ENCODE data around the gene GPR3. TPM values are rescaled to one million over a fixed set of nuclear protein-coding genes. Genes with fewer than 3 reads are reported as not detected.

Gene GPR3
- total RNA-seq, 4 donors from 2014 or later: 0.13 to 4.5 TPM; not detected in 2

DNA sequence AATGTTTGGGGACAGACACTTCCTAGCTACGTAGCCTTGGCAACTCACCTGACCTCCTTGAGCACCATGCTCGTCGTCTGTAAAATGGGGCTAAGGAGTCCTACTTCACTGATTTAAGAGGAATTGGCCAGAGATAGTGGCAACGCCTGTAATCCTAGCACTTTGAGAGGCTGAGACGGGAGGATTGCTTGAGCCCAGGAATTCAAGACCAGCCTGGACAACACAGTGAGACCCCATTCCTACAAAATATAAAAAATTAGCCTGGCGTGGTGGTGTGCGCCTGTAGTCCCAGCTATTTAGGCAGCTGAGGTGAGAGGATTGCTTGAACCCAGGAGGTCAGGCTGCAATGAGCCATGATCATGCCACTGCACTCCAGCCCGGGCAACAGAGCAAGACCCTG is 46.1 kb upstream of the GPR3 start:
- 92% methylated on average over 8 of the region's 8 CpGs for WGBS
- intact Hi-C loops (cut with DNase I): no loop called here
- TF ChIP-seq CTCF (IDR thresholded peaks at IDR 0.05): no peak
- TF ChIP-seq POLR2A (IDR thresholded peaks at IDR 0.05; ENCODE audit: low read depth): no peak
- no peak for TF ChIP-seq EP300 (IDR thresholded peaks at IDR 0.05)
- TF ChIP-seq POLR2AphosphoS5 (IDR thresholded peaks at IDR 0.05): no peak
- DNase-seq (ENCODE audit: extremely low spot score): no peak
- Histone ChIP-seq H3K27me3 (peaks cover 0 to 40% (median 7%) of the 10 kb centered on the region in 4 donors), H3K4me3 (no peak overlapping the region), H3K36me3 (no peaks in the 10 kb centered on the region), H3K27ac (replicated peaks in 1 of 4) (no peak overlapping the region), H3K9me3 (no peaks in the 10 kb centered on the region), H3K4me1 (peaks cover 23 to 41% (median 29%) of the 10 kb centered on the region in 4 donors)

DNA sequence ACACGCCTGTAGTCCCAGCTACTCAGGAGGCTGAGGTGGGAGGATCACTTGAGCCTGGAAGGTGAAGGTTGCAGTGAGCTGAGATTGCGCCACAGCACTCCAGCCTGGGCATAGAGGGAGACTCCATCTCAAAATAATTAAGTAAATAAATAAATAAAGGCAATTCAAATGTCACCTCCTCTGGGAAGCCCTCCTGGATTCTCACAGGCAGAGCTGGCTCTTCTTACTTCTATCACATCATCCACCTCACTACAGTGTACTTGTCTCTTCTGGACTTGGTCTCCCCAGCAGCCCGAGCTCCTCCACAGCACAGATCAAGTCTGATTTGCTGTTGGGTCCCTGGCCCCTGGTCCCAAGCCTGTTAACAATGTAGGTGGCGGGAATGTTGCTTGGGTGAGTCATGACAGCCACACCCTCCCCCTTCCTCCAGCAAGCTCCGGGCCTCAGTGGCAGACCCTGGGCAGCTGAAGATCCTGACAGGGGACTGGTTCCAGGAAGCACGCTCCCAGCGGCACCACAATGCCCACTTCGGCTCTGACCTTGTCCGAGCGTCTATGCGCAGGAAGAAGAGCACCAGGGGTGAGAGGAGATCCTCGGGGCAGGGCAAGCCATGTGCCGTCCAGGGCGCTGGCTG is 45.3 kb upstream of the GPR3 start:
- Histone ChIP-seq H3K27ac (replicated peaks in 1 of 4) (no peak overlapping the region), H3K4me3 (no peak overlapping the region), H3K9me3 (no peaks in the 10 kb centered on the region), H3K27me3 (peaks cover 0 to 40% (median 7%) of the 10 kb centered on the region in 4 donors), H3K4me1 (peaks cover 23 to 38% (median 30%) of the 10 kb centered on the region in 4 donors), H3K36me3 (peaks cover 0 to under 1% (median 0%) of the 10 kb centered on the region in 4 donors)
- TF ChIP-seq CTCF (IDR thresholded peaks at IDR 0.05): no peak
- no peak for TF ChIP-seq POLR2AphosphoS5 (IDR thresholded peaks at IDR 0.05)
- no peak for TF ChIP-seq EP300 (IDR thresholded peaks at IDR 0.05)
- no peak for TF ChIP-seq POLR2A (IDR thresholded peaks at IDR 0.05; ENCODE audit: low read depth)
- DNase-seq (ENCODE audit: extremely low spot score): no peak
- intact Hi-C loops (cut with DNase I): no loop called here
- 83% methylated on average over 14 of the region's 14 CpGs for WGBS

GRCh38 chr1:27348861-27349783 is 43.3 kb upstream of the GPR3 start:
- TF ChIP-seq POLR2AphosphoS5 (IDR thresholded peaks at IDR 0.05): no peak
- no peak for TF ChIP-seq POLR2A (IDR thresholded peaks at IDR 0.05; ENCODE audit: low read depth)
- no peak for TF ChIP-seq CTCF (IDR thresholded peaks at IDR 0.05)
- no peak for TF ChIP-seq EP300 (IDR thresholded peaks at IDR 0.05)
- Histone ChIP-seq H3K27me3 (peaks cover 0 to 40% (median 7%) of the 10 kb centered on the region in 4 donors), H3K27ac (replicated peaks in 1 of 4) (no peak overlapping the region), H3K4me1 (peaks cover 23 to 32% (median 30%) of the 10 kb centered on the region in 4 donors), H3K4me3 (peak overlapping the region; percentile 53 to 59 (median 56)), H3K36me3 (peaks cover 11 to 17% (median 14%) of the 10 kb centered on the region in 4 donors), H3K9me3 (no peaks in the 10 kb centered on the region)
- intact Hi-C loops (cut with DNase I): no loop called here
- no peak for DNase-seq (ENCODE audit: extremely low spot score)
- WGBS: 36% methylated on average over 24 of the region's 51 CpGs

DNA sequence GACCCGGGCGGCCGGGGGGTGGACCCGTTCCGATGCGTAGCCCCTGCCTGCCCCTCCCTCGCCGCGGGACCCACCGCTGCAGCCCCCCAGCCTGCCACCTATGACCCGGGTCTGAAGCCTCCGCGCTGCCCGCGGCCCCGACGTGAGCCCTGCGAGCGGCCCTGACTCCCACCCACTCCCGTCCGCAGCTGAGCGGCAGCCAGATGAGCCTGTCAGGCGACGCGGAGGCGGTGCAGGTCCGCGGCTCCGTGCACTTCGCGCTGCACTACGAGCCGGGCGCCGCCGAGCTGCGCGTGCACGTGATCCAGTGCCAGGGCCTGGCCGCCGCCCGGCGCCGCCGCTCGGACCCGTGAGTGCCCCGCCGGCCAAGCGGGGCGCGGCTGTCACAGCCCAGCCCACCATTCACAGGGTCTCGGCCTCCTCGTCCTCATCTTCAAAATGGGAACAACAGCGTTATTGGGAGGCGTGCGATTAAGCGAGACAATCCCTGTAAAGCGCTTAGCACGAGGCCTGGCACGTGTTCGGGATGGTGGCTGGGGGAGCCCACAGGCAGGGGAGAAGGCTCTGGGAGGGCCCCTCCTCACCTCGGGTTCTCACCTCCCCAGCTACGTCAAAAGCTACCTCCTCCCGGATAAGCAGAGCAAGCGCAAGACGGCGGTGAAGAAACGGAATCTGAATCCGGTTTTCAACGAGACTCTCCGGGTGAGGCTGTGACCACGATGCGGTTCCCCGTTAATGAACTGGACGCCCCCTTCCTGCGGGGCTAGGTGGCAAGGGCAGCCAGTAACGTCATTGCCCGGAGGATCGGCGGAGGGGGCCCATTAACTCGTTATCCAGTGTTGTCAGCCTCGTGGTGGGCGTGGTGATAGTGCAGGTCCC is 42.4 kb upstream of the GPR3 start:
- 47% methylated on average over 18 of the region's 84 CpGs for WGBS
- peak in 1 of 3 experiments; percentile 23 for TF ChIP-seq CTCF (IDR thresholded peaks at IDR 0.05)
- TF ChIP-seq POLR2A (IDR thresholded peaks at IDR 0.05; ENCODE audit: low read depth): no peak
- peak in 1 of 2 donors; percentile 38 for TF ChIP-seq POLR2AphosphoS5 (IDR thresholded peaks at IDR 0.05)
- H3K27ac ChIP-seq (replicated peaks in 1 of 4): no peak overlapping the region
- H3K4me1 ChIP-seq: peaks cover 23 to 32% (median 30%) of the 10 kb centered on the region in 4 donors
- H3K27me3 ChIP-seq: peaks cover 0 to 40% (median 7%) of the 10 kb centered on the region in 4 donors
- peaks cover 16 to 26% (median 23%) of the 10 kb centered on the region in 4 donors for H3K36me3 ChIP-seq
- peak overlapping the region; percentile 53 to 59 (median 56) for H3K4me3 ChIP-seq
- DNase-seq (ENCODE audit: extremely low spot score): no peak
- no peaks in the 10 kb centered on the region for H3K9me3 ChIP-seq
- intact Hi-C loops (cut with DNase I): no loop called here

Data from esophagus muscularis mucosa (tissue), 4 donors.